Measurements from ENCODE around the gene CNTN4.

The CNTN4 gene

DNA sequence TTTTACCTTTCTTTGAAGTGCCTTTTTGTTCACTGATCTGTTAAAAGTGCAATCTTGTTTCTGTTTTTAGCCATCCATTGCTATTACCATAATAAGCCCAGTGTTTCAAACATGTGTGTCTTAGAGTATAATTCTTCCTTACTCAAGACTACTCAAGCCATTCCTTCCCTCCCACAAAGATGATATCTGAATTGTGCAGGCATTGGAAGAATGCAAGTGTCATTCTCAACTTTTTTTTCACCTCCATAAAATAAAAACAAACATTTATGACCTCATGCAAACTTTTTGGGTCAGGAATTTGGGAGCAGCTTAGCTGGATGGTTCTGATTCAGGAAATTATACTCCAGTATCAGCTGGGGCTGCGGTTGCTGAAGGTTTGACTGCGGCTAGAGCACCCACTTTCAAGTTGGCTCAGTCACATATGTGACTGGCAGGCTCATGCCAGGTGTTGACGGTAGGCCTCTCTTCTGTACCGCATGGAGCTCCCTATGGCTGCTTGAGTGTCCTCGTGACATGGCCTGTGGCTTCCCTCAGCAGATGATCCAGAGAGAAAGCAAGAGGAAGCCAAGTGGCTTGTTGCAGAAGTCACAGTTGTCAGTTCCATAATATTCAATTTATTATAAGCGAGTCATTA lies 490.8 kb downstream of the CNTN4 start:
- Histone ChIP-seq H3K4me1 (ENCODE audit: control insufficient read depth in 1 of 2, insufficient read depth in 2 of 2, low read length in 2 of 2) (no peaks in the 10 kb centered on the region), H3K36me3 (ENCODE audit: control insufficient read depth in 1 of 2, insufficient read depth in 2 of 2, low read length in 2 of 2) (no peaks in the 10 kb centered on the region), H3K9me3 (ENCODE audit: control insufficient read depth in 1 of 2, low read length in 2 of 2) (no peaks in the 10 kb centered on the region), H3K4me3 (ENCODE audit: low read depth in 1 of 2, low read length in 2 of 2) (no peak overlapping the region), H3K27me3 (ENCODE audit: control insufficient read depth in 1 of 2, insufficient read depth in 2 of 2, low read length in 2 of 2) (no peaks in the 10 kb centered on the region), H3K9ac (ENCODE audit: low read depth in 1 of 2, low read length in 2 of 2) (no peak overlapping the region), H3K27ac (ENCODE audit: low read depth, low read length) (no peak overlapping the region)

DNA sequence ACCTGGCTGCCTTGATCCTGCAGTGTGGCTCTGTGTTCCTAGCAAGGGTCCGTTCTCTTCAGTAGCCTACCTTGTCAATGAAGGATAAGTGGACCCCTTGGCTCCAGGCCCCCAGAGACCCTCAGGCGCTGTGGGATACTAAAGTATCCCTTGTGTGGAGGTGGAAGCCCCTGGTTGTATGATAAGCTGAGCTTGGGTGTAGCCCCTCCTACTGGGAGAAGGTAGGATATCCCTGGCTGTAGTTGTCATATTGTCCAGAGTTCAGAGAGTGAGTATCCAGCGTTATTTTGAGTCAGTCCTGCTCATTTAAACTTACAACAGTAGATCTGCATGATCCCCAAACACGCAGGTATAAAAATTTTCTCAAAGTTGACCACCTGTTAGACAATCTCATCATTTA lies 496.8 kb downstream of the CNTN4 start:
- Histone ChIP-seq H3K4me3 (ENCODE audit: low read depth in 1 of 2, low read length in 2 of 2) (no peak overlapping the region), H3K4me1 (ENCODE audit: control insufficient read depth in 1 of 2, insufficient read depth in 2 of 2, low read length in 2 of 2) (no peaks in the 10 kb centered on the region), H3K9ac (ENCODE audit: low read depth in 1 of 2, low read length in 2 of 2) (no peak overlapping the region), H3K36me3 (ENCODE audit: control insufficient read depth in 1 of 2, insufficient read depth in 2 of 2, low read length in 2 of 2) (no peaks in the 10 kb centered on the region), H3K27me3 (ENCODE audit: control insufficient read depth in 1 of 2, insufficient read depth in 2 of 2, low read length in 2 of 2) (no peaks in the 10 kb centered on the region), H3K9me3 (ENCODE audit: control insufficient read depth in 1 of 2, low read length in 2 of 2) (peaks cover 0 to 4% of the 10 kb centered on the region in 2 donors), H3K27ac (ENCODE audit: low read depth, low read length) (no peak overlapping the region)

DNA sequence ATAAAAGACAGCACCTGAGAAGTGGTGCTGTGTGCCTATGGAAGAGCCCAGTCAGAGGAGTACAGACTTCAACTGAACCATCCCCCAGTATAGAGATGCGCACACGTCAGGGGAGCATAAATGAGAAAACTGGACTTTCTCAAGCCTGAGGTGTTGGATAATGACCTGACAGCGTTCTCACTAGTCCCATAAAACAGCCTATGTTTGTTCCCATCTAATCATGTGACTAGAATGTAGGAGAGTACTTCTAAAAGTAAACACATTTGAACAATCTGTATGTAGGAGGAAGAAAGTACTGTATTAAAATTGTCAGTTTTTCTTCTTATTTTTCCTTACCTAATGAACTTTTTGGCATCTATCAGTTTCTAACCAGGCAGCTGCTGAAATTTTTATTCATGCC lies 498.9 kb downstream of the CNTN4 start:
- no peaks in the 10 kb centered on the region for H3K36me3 ChIP-seq (ENCODE audit: control insufficient read depth in 1 of 2, insufficient read depth in 2 of 2, low read length in 2 of 2)
- H3K27me3 ChIP-seq (ENCODE audit: control insufficient read depth in 1 of 2, insufficient read depth in 2 of 2, low read length in 2 of 2), result no peaks in the 10 kb centered on the region
- no peak overlapping the region for H3K27ac ChIP-seq (ENCODE audit: low read depth, low read length)
- peaks cover 0 to 4% of the 10 kb centered on the region in 2 donors for H3K9me3 ChIP-seq (ENCODE audit: control insufficient read depth in 1 of 2, low read length in 2 of 2)
- H3K4me3 ChIP-seq (ENCODE audit: low read depth in 1 of 2, low read length in 2 of 2), result no peak overlapping the region
- no peaks in the 10 kb centered on the region for H3K4me1 ChIP-seq (ENCODE audit: control insufficient read depth in 1 of 2, insufficient read depth in 2 of 2, low read length in 2 of 2)
- H3K9ac ChIP-seq (ENCODE audit: low read depth in 1 of 2, low read length in 2 of 2), result no peak overlapping the region

DNA sequence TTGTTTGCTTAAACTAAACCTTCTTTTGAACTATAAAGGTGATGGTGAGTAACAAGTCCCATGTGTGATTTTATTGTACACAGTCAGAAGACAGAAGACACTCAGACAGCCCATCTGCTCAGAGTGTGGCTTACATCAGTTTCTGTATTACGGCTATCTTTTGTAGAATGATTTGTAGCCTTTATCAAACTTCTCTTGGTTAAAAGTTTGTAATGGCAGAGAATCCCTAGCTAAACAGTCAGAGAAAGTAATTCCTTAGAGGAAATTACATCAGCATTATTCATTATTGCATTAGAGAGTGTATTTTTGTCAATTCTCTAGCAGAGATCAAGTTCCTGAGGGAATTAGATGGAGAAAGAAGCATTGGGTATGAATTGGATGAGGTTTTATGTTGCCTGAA lies 500.8 kb downstream of the CNTN4 start:
- Histone ChIP-seq H3K4me3 (ENCODE audit: low read depth in 1 of 2, low read length in 2 of 2) (no peak overlapping the region), H3K9ac (ENCODE audit: low read depth in 1 of 2, low read length in 2 of 2) (no peak overlapping the region), H3K9me3 (ENCODE audit: control insufficient read depth in 1 of 2, low read length in 2 of 2) (peaks cover 0 to 4% of the 10 kb centered on the region in 2 donors), H3K27me3 (ENCODE audit: control insufficient read depth in 1 of 2, insufficient read depth in 2 of 2, low read length in 2 of 2) (no peaks in the 10 kb centered on the region), H3K4me1 (ENCODE audit: control insufficient read depth in 1 of 2, insufficient read depth in 2 of 2, low read length in 2 of 2) (no peaks in the 10 kb centered on the region), H3K36me3 (ENCODE audit: control insufficient read depth in 1 of 2, insufficient read depth in 2 of 2, low read length in 2 of 2) (no peaks in the 10 kb centered on the region), H3K27ac (ENCODE audit: low read depth, low read length) (no peak overlapping the region)

DNA sequence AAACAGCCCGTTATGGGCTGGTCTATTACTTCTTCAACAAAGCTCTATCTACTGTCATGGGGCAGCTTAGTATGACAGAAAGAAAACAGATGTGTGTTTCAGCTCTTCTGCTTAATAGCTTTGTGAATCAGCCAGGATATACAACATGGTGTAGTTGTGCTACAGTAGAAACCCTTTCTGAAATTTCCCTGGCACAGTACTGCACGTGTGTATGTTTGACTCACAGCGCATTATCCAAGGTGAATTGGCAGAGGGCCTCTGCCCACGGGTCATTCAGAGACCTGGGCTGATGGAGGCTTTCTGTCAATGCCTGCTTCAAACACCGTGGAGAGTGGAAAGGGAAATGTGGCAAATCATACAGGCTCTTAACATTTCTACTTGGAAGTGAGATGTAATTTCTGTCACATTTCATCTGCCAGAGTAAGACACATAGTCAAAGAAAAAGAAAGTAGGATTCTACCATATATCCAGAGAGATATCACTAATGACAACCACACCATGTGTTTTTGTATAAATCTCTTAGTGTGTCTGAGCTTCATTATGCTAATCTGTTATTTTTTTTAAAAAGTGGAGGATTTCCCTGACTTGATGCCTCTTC lies 505.1 kb downstream of the CNTN4 start:
- H3K9ac ChIP-seq (ENCODE audit: low read depth in 1 of 2, low read length in 2 of 2), result no peak overlapping the region
- no peaks in the 10 kb centered on the region for H3K36me3 ChIP-seq (ENCODE audit: control insufficient read depth in 1 of 2, insufficient read depth in 2 of 2, low read length in 2 of 2)
- H3K4me1 ChIP-seq (ENCODE audit: control insufficient read depth in 1 of 2, insufficient read depth in 2 of 2, low read length in 2 of 2), result no peaks in the 10 kb centered on the region
- no peak overlapping the region for H3K27ac ChIP-seq (ENCODE audit: low read depth, low read length)
- H3K27me3 ChIP-seq (ENCODE audit: control insufficient read depth in 1 of 2, insufficient read depth in 2 of 2, low read length in 2 of 2), result no peaks in the 10 kb centered on the region
- H3K4me3 ChIP-seq (ENCODE audit: low read depth in 1 of 2, low read length in 2 of 2), result no peak overlapping the region
- H3K9me3 ChIP-seq (ENCODE audit: control insufficient read depth in 1 of 2, low read length in 2 of 2), result peaks cover 3 to 4% of the 10 kb centered on the region in 2 donors

DNA sequence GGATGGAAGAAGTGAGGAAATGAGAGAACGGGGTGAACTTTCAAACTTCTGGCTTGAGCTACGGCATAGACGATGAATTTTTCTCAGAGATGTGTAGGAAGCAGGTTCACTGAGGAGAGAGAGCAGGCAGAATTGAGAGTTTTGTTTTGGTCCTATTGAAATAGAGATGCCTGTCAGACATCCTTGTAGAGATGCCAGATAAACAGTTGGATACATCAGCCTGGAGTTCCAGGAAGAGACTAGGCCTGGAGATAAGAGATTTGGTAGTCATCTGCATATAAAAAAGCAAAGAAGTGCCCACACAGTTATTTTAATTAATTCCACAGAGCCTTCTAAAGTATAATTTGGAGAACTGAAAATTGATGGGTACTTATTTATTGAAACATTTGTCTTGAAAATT lies 515.9 kb downstream of the CNTN4 start:
- H3K4me3 ChIP-seq (ENCODE audit: low read depth in 1 of 2, low read length in 2 of 2), result no peak overlapping the region
- no peak overlapping the region for H3K9ac ChIP-seq (ENCODE audit: low read depth in 1 of 2, low read length in 2 of 2)
- H3K27ac ChIP-seq (ENCODE audit: low read depth, low read length), result no peak overlapping the region
- no peaks in the 10 kb centered on the region for H3K9me3 ChIP-seq (ENCODE audit: control insufficient read depth in 1 of 2, low read length in 2 of 2)
- no peaks in the 10 kb centered on the region for H3K4me1 ChIP-seq (ENCODE audit: control insufficient read depth in 1 of 2, insufficient read depth in 2 of 2, low read length in 2 of 2)
- no peaks in the 10 kb centered on the region for H3K36me3 ChIP-seq (ENCODE audit: control insufficient read depth in 1 of 2, insufficient read depth in 2 of 2, low read length in 2 of 2)
- no peaks in the 10 kb centered on the region for H3K27me3 ChIP-seq (ENCODE audit: control insufficient read depth in 1 of 2, insufficient read depth in 2 of 2, low read length in 2 of 2)

DNA sequence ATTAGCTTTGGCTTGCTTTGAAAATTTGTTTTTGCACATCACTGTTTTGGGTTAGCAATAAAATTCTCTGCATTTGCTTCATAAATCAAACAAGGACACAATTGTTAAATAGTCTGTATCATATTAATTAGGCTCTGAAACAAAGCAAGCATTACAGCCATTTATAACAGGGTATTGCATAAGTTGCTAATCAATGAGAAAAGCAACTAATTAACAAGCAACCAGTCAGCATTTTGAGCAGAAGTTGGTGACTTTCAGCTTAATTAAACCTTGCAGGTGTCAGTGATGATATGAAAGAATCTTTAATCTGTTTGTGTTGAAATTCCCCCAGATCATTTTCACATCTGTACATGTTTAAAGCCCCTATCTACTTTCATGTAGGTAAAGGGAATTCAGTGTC lies 516.4 kb downstream of the CNTN4 start:
- Histone ChIP-seq H3K4me1 (ENCODE audit: control insufficient read depth in 1 of 2, insufficient read depth in 2 of 2, low read length in 2 of 2) (no peaks in the 10 kb centered on the region), H3K27ac (ENCODE audit: low read depth, low read length) (no peak overlapping the region), H3K27me3 (ENCODE audit: control insufficient read depth in 1 of 2, insufficient read depth in 2 of 2, low read length in 2 of 2) (no peaks in the 10 kb centered on the region), H3K4me3 (ENCODE audit: low read depth in 1 of 2, low read length in 2 of 2) (no peak overlapping the region), H3K36me3 (ENCODE audit: control insufficient read depth in 1 of 2, insufficient read depth in 2 of 2, low read length in 2 of 2) (no peaks in the 10 kb centered on the region), H3K9ac (ENCODE audit: low read depth in 1 of 2, low read length in 2 of 2) (no peak overlapping the region), H3K9me3 (ENCODE audit: control insufficient read depth in 1 of 2, low read length in 2 of 2) (no peaks in the 10 kb centered on the region)

DNA sequence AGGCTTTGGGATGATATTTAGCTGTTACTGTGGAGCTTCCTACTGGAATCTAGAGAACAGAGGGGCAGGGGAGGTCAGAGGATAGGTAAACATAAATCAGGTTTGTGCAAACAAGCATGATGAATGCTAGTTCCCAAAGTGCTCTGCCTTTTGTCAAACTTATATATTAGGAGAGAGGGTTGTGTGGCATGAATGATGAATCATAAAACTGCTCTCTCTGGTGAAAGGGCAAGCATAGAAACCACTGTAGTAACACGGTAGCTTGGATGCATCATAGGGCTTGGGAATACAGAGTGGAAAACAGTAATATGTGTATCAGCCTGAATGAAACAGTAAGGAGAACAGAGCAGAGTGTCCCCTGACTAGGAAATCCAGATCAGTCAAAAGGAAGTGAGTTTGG lies 524.8 kb downstream of the CNTN4 start:
- H3K27ac ChIP-seq (ENCODE audit: low read depth, low read length), result no peak overlapping the region
- H3K4me1 ChIP-seq (ENCODE audit: control insufficient read depth in 1 of 2, insufficient read depth in 2 of 2, low read length in 2 of 2), result no peaks in the 10 kb centered on the region
- no peak overlapping the region for H3K4me3 ChIP-seq (ENCODE audit: low read depth in 1 of 2, low read length in 2 of 2)
- H3K9me3 ChIP-seq (ENCODE audit: control insufficient read depth in 1 of 2, low read length in 2 of 2), result no peaks in the 10 kb centered on the region
- no peaks in the 10 kb centered on the region for H3K27me3 ChIP-seq (ENCODE audit: control insufficient read depth in 1 of 2, insufficient read depth in 2 of 2, low read length in 2 of 2)
- H3K9ac ChIP-seq (ENCODE audit: low read depth in 1 of 2, low read length in 2 of 2), result no peak overlapping the region
- no peaks in the 10 kb centered on the region for H3K36me3 ChIP-seq (ENCODE audit: control insufficient read depth in 1 of 2, insufficient read depth in 2 of 2, low read length in 2 of 2)

DNA sequence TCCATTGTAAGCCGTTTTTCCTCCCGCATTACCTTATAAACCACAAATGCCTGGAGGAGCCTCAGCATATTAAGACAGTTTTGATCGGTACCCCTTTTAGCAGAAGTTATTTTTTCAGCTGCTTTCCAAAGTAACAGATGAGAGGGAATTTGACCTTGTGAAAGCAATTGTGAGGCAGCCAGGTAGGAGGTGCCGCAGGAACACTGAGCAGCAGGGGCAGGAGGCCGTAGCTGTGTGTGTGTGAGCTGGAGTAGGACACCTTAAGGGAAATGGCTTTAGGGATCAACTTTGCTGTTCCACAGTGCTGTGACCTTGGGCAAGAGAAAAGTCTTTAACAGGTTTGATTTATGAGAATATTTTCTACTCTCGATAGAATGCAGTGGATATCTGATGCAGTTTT lies 529.5 kb downstream of the CNTN4 start:
- Histone ChIP-seq H3K27me3 (ENCODE audit: control insufficient read depth in 1 of 2, insufficient read depth in 2 of 2, low read length in 2 of 2) (no peaks in the 10 kb centered on the region), H3K4me1 (ENCODE audit: control insufficient read depth in 1 of 2, insufficient read depth in 2 of 2, low read length in 2 of 2) (no peaks in the 10 kb centered on the region), H3K4me3 (ENCODE audit: low read depth in 1 of 2, low read length in 2 of 2) (no peak overlapping the region), H3K9ac (ENCODE audit: low read depth in 1 of 2, low read length in 2 of 2) (no peak overlapping the region), H3K36me3 (ENCODE audit: control insufficient read depth in 1 of 2, insufficient read depth in 2 of 2, low read length in 2 of 2) (no peaks in the 10 kb centered on the region), H3K27ac (ENCODE audit: low read depth, low read length) (no peak overlapping the region), H3K9me3 (ENCODE audit: control insufficient read depth in 1 of 2, low read length in 2 of 2) (no peaks in the 10 kb centered on the region)

DNA sequence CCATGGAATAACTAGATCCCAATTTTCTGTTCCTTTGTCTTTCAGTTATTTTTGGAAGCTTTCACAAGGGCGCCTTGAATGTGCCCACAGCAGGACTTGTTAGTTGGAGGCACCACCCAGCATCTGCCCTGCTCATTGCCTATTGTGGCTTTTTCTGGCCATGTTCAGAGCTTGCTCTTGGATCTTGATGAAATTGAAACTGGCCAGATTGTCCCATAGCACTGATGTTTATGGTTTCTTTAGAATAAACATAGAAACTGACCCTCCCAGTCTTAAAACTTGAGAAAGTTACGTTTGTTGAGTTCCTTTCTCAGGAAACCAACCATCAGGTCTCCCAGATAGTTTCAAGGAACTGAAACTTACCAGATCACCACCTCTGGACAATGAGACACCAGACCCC lies 536.8 kb downstream of the CNTN4 start:
- Histone ChIP-seq H3K9ac (ENCODE audit: low read depth in 1 of 2, low read length in 2 of 2) (no peak overlapping the region), H3K9me3 (ENCODE audit: control insufficient read depth in 1 of 2, low read length in 2 of 2) (peaks cover 0 to 3% of the 10 kb centered on the region in 2 donors), H3K27me3 (ENCODE audit: control insufficient read depth in 1 of 2, insufficient read depth in 2 of 2, low read length in 2 of 2) (no peaks in the 10 kb centered on the region), H3K36me3 (ENCODE audit: control insufficient read depth in 1 of 2, insufficient read depth in 2 of 2, low read length in 2 of 2) (no peaks in the 10 kb centered on the region), H3K4me1 (ENCODE audit: control insufficient read depth in 1 of 2, insufficient read depth in 2 of 2, low read length in 2 of 2) (no peaks in the 10 kb centered on the region), H3K4me3 (ENCODE audit: low read depth in 1 of 2, low read length in 2 of 2) (no peak overlapping the region), H3K27ac (ENCODE audit: low read depth, low read length) (no peak overlapping the region)
